OCI-LY3 (cell line): Measurements from ENCODE around the gene IL4.

ENCODE experiments used
- CTCF ChIP-seq: fragments of 200-600, 300-600 bp; sonication (generic); IDR thresholded peaks from 2 replicates; pipeline ENCODE4 v1.5.1; 2014; ENCODE audit warnings: antibody characterized with exemption, low read length, low read depth
- EZH2phosphoT487 ChIP-seq: fragments of 200-600 bp; shearing (Covaris generic); IDR thresholded peaks from 2 replicates; pipeline ENCODE4 v1.6.1; 2018; ENCODE audit warnings: antibody characterized with exemption, mixed run types, low read depth

- TF ChIP-seq CTCF (no peak), EZH2phosphoT487 (no peak)
These were observed 36.5 kb upstream of the IL4 start for GRCh38 chr5:132637241-132637640.
